Measurements from ENCODE around the gene CHRNA1.

DNA sequence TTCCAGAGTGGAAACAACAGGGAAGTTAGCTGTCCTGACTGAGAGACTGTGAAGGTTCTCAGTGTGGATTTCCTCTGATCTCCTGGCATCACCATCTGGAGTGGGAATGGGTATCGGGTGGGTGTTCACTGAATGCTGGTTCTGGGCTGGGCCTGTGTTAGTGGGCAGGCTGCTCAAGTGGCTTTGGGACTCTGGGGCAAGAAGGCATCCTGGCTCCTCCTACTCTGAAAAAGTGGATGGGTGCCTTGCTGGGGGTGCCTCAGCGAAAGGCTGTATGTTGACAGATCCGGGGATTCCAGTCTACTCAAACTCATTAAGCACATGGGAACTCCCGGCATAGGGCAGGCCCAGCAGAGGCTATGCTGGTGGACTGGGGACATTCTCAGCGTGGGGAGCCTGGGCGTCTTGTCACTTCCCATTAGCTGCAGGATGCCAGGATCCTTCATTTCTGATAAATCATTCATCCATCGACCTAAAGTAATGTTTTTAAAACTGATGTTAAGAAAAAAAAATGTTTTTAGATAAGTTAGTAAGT is 27.5 kb upstream of the CHRNA1 start:
- TF ChIP-seq IRF2 (CRISPR knock-in tag; IDR thresholded peaks at IDR 0.05) = no peak
- TF ChIP-seq ZNF883 (CRISPR knock-in tag; IDR thresholded peaks at IDR 0.05; ENCODE audit: not compliant biosample characterization) = no peak
- TF ChIP-seq, protein P1, sequence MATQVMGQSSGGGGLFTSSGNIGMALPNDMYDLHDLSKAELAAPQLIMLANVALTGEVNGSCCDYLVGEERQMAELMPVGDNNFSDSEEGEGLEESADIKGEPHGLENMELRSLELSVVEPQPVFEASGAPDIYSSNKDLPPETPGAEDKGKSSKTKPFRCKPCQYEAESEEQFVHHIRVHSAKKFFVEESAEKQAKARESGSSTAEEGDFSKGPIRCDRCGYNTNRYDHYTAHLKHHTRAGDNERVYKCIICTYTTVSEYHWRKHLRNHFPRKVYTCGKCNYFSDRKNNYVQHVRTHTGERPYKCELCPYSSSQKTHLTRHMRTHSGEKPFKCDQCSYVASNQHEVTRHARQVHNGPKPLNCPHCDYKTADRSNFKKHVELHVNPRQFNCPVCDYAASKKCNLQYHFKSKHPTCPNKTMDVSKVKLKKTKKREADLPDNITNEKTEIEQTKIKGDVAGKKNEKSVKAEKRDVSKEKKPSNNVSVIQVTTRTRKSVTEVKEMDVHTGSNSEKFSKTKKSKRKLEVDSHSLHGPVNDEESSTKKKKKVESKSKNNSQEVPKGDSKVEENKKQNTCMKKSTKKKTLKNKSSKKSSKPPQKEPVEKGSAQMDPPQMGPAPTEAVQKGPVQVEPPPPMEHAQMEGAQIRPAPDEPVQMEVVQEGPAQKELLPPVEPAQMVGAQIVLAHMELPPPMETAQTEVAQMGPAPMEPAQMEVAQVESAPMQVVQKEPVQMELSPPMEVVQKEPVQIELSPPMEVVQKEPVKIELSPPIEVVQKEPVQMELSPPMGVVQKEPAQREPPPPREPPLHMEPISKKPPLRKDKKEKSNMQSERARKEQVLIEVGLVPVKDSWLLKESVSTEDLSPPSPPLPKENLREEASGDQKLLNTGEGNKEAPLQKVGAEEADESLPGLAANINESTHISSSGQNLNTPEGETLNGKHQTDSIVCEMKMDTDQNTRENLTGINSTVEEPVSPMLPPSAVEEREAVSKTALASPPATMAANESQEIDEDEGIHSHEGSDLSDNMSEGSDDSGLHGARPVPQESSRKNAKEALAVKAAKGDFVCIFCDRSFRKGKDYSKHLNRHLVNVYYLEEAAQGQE (IDR thresholded peaks at IDR 0.05; ENCODE audit: borderline replicate concordance in 1 of 2, low read depth in 1 of 2, low read length in 2 of 2) = no peak
- no peak for TF ChIP-seq NFYB (CRISPR knock-in tag; IDR thresholded peaks at IDR 0.05)
- no peak for TF ChIP-seq ARID5B (CRISPR knock-in tag; IDR thresholded peaks at IDR 0.05)
- no peak for TF ChIP-seq EP300 (IDR thresholded peaks at IDR 0.05; ENCODE audit: low read depth in 2 of 2, low read length in 2 of 2)
- TF ChIP-seq EP300 (CRISPR knock-in tag; IDR thresholded peaks at IDR 0.05; ENCODE audit: borderline replicate concordance) = no peak
- TF ChIP-seq POLR2A (IDR thresholded peaks at IDR 0.05; ENCODE audit: insufficient read depth in 1 of 2, low read depth in 2 of 2, low read length in 2 of 2) = no peak
- TF ChIP-seq, protein P2, sequence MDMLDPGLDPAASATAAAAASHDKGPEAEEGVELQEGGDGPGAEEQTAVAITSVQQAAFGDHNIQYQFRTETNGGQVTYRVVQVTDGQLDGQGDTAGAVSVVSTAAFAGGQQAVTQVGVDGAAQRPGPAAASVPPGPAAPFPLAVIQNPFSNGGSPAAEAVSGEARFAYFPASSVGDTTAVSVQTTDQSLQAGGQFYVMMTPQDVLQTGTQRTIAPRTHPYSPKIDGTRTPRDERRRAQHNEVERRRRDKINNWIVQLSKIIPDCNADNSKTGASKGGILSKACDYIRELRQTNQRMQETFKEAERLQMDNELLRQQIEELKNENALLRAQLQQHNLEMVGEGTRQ (IDR thresholded peaks at IDR 0.05; ENCODE audit: low read depth, low read length) = no peak
- TF ChIP-seq, protein P2 (CRISPR knock-in tag; IDR thresholded peaks at IDR 0.05; ENCODE audit: borderline replicate concordance) = no peak
